ENCODE results near the gene FOXN4.
A peak's percentile ranks its signal among the peaks of the same experiment; 100 is the strongest.
"Not testable (repeated sequence)": the region's sequence is repeated elsewhere in the genome, so short reads cannot be mapped to it uniquely, and the experiment has no call there.

FOXN4 gene

DNA sequence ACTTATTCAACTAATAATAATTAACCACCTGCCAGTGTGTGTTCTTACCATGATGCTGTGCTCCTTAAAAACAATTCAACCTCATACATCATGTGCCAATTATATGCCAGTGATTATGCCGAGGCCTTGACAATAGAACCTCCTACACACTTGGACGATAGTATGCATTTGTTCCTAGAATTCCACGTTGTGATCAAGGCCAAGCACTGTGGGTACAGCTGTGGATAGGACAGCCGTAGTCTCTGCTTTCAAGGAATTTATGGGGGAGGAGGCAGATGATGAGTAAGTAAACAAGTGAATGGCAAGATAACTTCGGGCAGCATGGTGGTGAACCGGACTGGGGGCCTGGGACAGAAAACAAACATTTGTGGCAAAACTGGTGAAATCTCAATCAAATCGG lies 20.6 kb upstream of the FOXN4 start:
- Mint-ChIP-seq H3K4me3 (no peak overlapping the region), H3K36me3 (ENCODE audit: low read depth) (no peaks in the 10 kb centered on the region), H3K4me1 (ENCODE audit: low read depth) (no peaks in the 10 kb centered on the region)

GRCh38 chr12:109329003-109329402 lies 19.9 kb upstream of the FOXN4 start:
- H3K27ac Mint-ChIP-seq: no peak overlapping the region
- H3K9me3 Mint-ChIP-seq: no peaks in the 10 kb centered on the region
- no peaks in the 10 kb centered on the region for H3K4me1 Mint-ChIP-seq (ENCODE audit: low read depth)
- H3K36me3 Mint-ChIP-seq (ENCODE audit: low read depth): no peaks in the 10 kb centered on the region
- peaks cover 17% of the 10 kb centered on the region for H3K27me3 Mint-ChIP-seq (ENCODE audit: low read depth)
- H3K4me3 Mint-ChIP-seq: no peak overlapping the region

More for the DNA sequence above, 20.6 kb upstream of the FOXN4 start:
- H3K27ac Mint-ChIP-seq: no peak overlapping the region
- H3K9me3 Mint-ChIP-seq: no peaks in the 10 kb centered on the region
- H3K27me3 Mint-ChIP-seq (ENCODE audit: low read depth): peaks cover 12% of the 10 kb centered on the region

GRCh38 chr12:109321294-109321693 lies 12.2 kb upstream of the FOXN4 start:
- peaks cover 35% of the 10 kb centered on the region for H3K27me3 Mint-ChIP-seq (ENCODE audit: low read depth)
- not testable (repeated sequence) for H3K27ac Mint-ChIP-seq; H3K9me3 Mint-ChIP-seq; H3K36me3 Mint-ChIP-seq (ENCODE audit: low read depth); H3K4me3 Mint-ChIP-seq; H3K4me1 Mint-ChIP-seq (ENCODE audit: low read depth)

DNA sequence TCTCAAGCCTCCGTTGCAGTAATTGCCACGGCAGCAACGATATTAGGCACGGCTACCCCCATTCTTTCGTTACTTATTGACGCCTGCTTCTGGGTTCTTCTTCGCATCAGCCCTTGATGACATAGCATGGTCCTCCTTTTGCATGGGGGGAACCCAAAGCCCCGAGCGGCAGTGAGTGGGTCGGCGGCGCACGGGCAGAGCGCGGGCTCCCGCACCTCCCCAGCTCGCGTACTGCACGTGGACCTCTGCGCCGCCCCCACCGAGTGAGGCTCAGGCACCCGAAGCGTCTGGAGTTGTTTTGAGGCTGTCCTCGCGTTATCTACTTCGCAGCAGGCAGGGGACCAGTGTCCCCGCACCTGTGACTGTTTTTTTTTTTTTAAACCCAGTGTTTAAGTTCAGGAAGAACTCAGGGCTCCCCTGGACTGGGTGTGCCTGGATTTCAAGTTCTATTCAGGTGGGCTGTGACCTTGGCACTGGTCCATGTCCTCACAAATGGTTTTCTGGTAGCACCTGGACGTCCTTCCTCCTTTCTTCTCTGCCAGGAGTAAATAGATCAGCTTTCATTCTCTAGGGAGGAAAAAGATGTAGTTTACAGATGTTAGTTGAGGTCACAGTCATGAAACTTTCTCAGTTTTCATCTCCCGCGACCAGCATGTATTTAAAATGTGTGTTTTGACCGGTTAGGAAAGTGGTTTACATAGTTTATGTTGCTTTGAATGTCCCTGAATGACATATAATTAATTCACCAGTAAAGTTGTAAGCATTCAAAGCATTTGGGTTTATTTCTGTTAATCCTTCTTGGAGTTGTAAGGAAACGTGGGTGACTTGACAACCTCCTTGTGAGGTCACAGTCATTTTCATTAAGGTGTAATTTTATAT lies 1.4 kb upstream of the FOXN4 start:
- peaks cover 77% of the 10 kb centered on the region for H3K27me3 Mint-ChIP-seq (ENCODE audit: low read depth)

GRCh38 chr12:109309381-109310246 lies 530 bp upstream of the FOXN4 start:
- Mint-ChIP-seq H3K9me3 (no peaks in the 10 kb centered on the region), H3K27ac (no peak overlapping the region), H3K36me3 (ENCODE audit: low read depth) (no peaks in the 10 kb centered on the region), H3K4me1 (ENCODE audit: low read depth) (peaks cover 7% of the 10 kb centered on the region), H3K27me3 (ENCODE audit: low read depth) (peaks cover 77% of the 10 kb centered on the region), H3K4me3 (peak overlapping the region; percentile 72)

More for the DNA sequence above, 1.4 kb upstream of the FOXN4 start:
- Mint-ChIP-seq H3K27ac (peak overlapping the region; percentile 45), H3K9me3 (no peaks in the 10 kb centered on the region), H3K4me3 (peak overlapping the region; percentile 65), H3K36me3 (ENCODE audit: low read depth) (no peaks in the 10 kb centered on the region), H3K4me1 (ENCODE audit: low read depth) (peaks cover 7% of the 10 kb centered on the region)

DNA sequence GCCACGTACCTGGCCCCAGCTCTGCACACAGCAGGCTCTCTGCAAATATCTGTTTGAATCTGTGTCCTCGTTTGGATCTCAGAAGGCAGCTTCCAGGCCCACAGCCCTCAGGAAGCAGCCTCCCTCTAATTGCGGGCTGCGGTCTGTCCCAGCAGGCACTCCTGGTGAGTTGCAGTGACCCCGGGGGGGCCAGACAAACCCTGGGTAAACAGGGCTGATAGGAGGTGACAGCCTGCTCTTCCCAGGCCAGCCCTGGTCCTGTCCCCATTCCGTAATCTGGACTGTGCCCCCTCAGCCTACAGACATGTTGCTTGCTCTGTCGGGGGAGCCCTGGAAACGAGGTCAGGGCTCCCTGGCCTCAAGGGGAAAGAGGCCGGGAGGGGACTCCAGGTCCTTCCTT lies 2.0 kb downstream of the FOXN4 start:
- H3K4me3 Mint-ChIP-seq: no peak overlapping the region
- H3K27ac Mint-ChIP-seq: no peak overlapping the region
- peaks cover 7% of the 10 kb centered on the region for H3K4me1 Mint-ChIP-seq (ENCODE audit: low read depth)
- no peaks in the 10 kb centered on the region for H3K36me3 Mint-ChIP-seq (ENCODE audit: low read depth)
- peaks cover 72% of the 10 kb centered on the region for H3K27me3 Mint-ChIP-seq (ENCODE audit: low read depth)
- H3K9me3 Mint-ChIP-seq: no peaks in the 10 kb centered on the region

DNA sequence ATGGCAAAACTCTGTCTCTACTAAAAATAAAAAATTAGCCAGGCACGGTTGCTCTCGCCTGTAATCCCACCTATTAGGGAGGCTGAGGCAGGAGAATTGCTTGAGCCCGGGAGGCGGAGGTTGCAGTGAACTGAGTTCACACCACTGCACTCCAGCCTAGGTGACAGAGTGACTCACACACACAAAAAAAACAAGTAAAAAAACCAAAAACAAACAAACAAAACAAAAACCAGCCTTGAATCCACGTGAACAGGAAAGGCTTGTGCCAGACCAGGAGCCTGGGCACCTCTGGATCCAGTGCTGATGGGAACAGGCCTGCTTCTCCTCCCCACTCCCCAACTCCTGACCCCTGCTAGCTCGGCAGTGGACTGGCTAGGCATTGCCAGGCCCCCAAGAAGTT lies 3.5 kb downstream of the FOXN4 start:
- Mint-ChIP-seq H3K27me3 (ENCODE audit: low read depth) (peaks cover 59% of the 10 kb centered on the region), H3K27ac (no peak overlapping the region)

DNA sequence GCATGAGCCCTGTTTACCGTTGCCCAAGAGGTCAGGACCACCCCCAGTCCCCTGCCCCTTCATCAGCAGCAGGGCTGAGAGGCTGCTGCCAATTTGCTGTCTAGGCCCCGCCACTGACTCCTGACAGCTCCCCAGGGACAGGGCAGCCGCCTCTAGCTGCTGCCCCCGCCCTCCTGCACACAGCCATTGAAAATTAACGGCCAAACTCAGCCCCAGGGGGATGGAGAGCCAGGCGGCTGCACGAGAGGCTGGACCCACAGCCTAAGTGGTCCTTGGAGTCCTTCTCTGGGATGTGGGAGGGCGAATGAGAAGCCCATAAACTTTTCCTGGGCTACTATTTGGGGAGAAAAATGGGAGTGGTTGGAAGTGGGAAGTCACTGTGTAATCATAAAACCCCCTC lies 4.6 kb downstream of the FOXN4 start:
- no peaks in the 10 kb centered on the region for H3K9me3 Mint-ChIP-seq
- no peaks in the 10 kb centered on the region for H3K4me1 Mint-ChIP-seq (ENCODE audit: low read depth)
- peaks cover 53% of the 10 kb centered on the region for H3K27me3 Mint-ChIP-seq (ENCODE audit: low read depth)
- no peak overlapping the region for H3K27ac Mint-ChIP-seq
- H3K4me3 Mint-ChIP-seq: no peak overlapping the region
- no peaks in the 10 kb centered on the region for H3K36me3 Mint-ChIP-seq (ENCODE audit: low read depth)

More for the DNA sequence above, 3.5 kb downstream of the FOXN4 start:
- no peaks in the 10 kb centered on the region for H3K9me3 Mint-ChIP-seq
- peaks cover 4% of the 10 kb centered on the region for H3K4me1 Mint-ChIP-seq (ENCODE audit: low read depth)
- no peak overlapping the region for H3K4me3 Mint-ChIP-seq
- H3K36me3 Mint-ChIP-seq (ENCODE audit: low read depth): no peaks in the 10 kb centered on the region

GRCh38 chr12:109302770-109303169 lies 6.3 kb downstream of the FOXN4 start:
- Mint-ChIP-seq H3K4me3 (no peak overlapping the region), H3K9me3 (no peaks in the 10 kb centered on the region), H3K27me3 (ENCODE audit: low read depth) (peaks cover 39% of the 10 kb centered on the region), H3K27ac (no peak overlapping the region), H3K4me1 (ENCODE audit: low read depth) (no peaks in the 10 kb centered on the region), H3K36me3 (ENCODE audit: low read depth) (no peaks in the 10 kb centered on the region)

DNA sequence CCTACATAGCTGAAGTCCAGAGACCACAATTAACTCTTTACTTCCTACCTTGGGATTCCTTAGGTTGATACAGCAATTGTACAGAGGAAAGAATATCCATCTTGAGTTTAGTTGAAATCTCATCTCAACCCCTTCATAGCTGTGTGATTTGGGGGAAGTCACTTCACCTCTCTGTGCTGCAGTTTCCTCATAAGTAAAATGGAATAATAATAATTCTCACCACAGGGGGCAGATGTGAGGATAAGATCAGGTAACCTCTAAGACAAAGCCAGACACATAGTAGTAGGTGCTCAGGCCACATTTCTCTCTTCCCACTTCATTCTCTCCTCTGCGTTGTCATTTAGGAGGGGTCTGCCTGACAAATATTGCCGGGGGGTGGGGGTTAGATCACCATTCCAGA lies 6.7 kb downstream of the FOXN4 start:
- Mint-ChIP-seq H3K36me3 (ENCODE audit: low read depth) (no peaks in the 10 kb centered on the region), H3K4me1 (ENCODE audit: low read depth) (no peaks in the 10 kb centered on the region), H3K27ac (no peak overlapping the region), H3K27me3 (ENCODE audit: low read depth) (peaks cover 35% of the 10 kb centered on the region), H3K4me3 (no peak overlapping the region), H3K9me3 (no peaks in the 10 kb centered on the region)

- Mint-ChIP-seq H3K27ac (no peak overlapping the region), H3K36me3 (ENCODE audit: low read depth) (no peaks in the 10 kb centered on the region), H3K27me3 (ENCODE audit: low read depth) (peaks cover 30% of the 10 kb centered on the region), H3K4me3 (no peak overlapping the region), H3K9me3 (no peaks in the 10 kb centered on the region), H3K4me1 (ENCODE audit: low read depth) (no peaks in the 10 kb centered on the region)
Measured at GRCh38 chr12:109301643-109302168, 7.4 kb downstream of the FOXN4 start.

- H3K27me3 Mint-ChIP-seq (ENCODE audit: low read depth): peaks cover 16% of the 10 kb centered on the region
- H3K27ac Mint-ChIP-seq: no peak overlapping the region
- no peak overlapping the region for H3K4me3 Mint-ChIP-seq
- no peaks in the 10 kb centered on the region for H3K9me3 Mint-ChIP-seq
- no peaks in the 10 kb centered on the region for H3K4me1 Mint-ChIP-seq (ENCODE audit: low read depth)
- H3K36me3 Mint-ChIP-seq (ENCODE audit: low read depth): no peaks in the 10 kb centered on the region
Measured at GRCh38 chr12:109299849-109300248, 9.2 kb downstream of the FOXN4 start.

GRCh38 chr12:109296431-109296830 lies 12.7 kb downstream of the FOXN4 start:
- H3K9me3 Mint-ChIP-seq: no peaks in the 10 kb centered on the region
- H3K36me3 Mint-ChIP-seq (ENCODE audit: low read depth): no peaks in the 10 kb centered on the region
- H3K4me3 Mint-ChIP-seq: no peak overlapping the region
- no peak overlapping the region for H3K27ac Mint-ChIP-seq
- H3K4me1 Mint-ChIP-seq (ENCODE audit: low read depth): no peaks in the 10 kb centered on the region
- H3K27me3 Mint-ChIP-seq (ENCODE audit: low read depth): peaks cover 2% of the 10 kb centered on the region

DNA sequence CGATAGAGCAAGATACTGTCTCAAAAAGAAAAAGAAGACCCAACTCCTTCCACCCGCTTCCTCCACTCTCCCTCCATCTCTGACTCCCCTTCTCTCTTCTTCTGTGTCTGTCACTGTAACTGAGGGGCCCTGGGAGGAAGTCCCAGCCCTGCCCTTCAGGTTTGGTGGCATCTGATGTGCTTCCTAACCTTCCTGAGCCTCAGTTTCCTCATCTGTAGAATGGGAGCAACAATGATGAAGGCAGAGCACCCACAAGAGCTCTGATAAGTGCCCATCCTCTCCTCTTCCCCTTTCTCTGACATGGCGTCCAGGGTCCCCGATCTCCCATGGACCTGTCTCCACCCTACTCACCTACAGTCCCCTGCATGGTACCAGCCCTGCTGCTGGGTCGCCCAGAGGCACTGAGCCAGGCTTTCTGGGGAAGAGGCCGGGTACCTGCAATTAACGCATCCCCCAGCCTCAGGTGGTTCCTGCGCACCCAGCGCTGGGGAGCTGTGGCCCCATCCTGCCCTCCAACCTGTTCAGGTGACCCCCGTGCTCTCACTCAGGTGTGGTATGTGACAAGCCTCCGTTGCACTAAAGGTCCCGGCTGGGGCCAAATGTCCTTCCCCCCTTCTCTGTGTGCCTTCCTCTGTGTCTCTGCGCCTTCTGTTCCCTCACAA lies 13.2 kb downstream of the FOXN4 start:
- H3K27me3 Mint-ChIP-seq (ENCODE audit: low read depth): peaks cover 7% of the 10 kb centered on the region
- H3K36me3 Mint-ChIP-seq (ENCODE audit: low read depth): no peaks in the 10 kb centered on the region
- no peak overlapping the region for H3K4me3 Mint-ChIP-seq
- H3K4me1 Mint-ChIP-seq (ENCODE audit: low read depth): no peaks in the 10 kb centered on the region
- no peak overlapping the region for H3K27ac Mint-ChIP-seq
- H3K9me3 Mint-ChIP-seq: no peaks in the 10 kb centered on the region
